Measurements from ENCODE around the gene CXCL1. TPM values are rescaled to one million over a fixed set of nuclear protein-coding genes. Genes with fewer than 3 reads are reported as not detected.

Gene CXCL1
- total RNA-seq, 1 donor from 2014 or later = not detected

DNA sequence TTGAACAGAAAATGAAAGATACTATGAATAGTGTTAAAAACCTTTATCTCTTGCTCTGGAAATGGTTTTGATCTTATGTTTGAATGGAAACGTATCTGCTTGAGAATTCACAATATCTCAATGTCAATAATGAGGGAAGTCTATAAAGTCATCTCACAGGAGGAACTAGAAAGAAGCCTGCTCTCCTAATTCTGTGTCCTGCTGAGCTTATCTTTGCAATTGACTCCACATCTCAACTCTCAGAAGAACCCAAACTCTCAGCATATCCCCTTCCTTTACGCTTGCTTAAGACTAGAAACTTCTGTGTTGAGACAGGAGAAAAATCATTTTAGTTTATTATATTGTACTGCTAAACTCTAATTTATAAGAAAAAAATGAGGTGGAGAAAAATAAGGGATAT, 24.4 kb upstream of the CXCL1 start:
- Mint-ChIP-seq H3K9me3 (no peaks in the 10 kb centered on the region), H3K27me3 (ENCODE audit: low read depth) (peaks cover 14% of the 10 kb centered on the region), H3K4me3 (no peak overlapping the region), H3K27ac (ENCODE audit: unreplicated experiment) (no peak overlapping the region), H3K4me1 (no peaks in the 10 kb centered on the region), H3K36me3 (ENCODE audit: low read depth) (no peaks in the 10 kb centered on the region)
- TF ChIP-seq, protein P1, sequence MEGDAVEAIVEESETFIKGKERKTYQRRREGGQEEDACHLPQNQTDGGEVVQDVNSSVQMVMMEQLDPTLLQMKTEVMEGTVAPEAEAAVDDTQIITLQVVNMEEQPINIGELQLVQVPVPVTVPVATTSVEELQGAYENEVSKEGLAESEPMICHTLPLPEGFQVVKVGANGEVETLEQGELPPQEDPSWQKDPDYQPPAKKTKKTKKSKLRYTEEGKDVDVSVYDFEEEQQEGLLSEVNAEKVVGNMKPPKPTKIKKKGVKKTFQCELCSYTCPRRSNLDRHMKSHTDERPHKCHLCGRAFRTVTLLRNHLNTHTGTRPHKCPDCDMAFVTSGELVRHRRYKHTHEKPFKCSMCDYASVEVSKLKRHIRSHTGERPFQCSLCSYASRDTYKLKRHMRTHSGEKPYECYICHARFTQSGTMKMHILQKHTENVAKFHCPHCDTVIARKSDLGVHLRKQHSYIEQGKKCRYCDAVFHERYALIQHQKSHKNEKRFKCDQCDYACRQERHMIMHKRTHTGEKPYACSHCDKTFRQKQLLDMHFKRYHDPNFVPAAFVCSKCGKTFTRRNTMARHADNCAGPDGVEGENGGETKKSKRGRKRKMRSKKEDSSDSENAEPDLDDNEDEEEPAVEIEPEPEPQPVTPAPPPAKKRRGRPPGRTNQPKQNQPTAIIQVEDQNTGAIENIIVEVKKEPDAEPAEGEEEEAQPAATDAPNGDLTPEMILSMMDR (conservative IDR thresholded peaks at IDR 0.05) = no peak
- no peak for DNase-seq (ENCODE audit: low read depth, low spot score)

DNA sequence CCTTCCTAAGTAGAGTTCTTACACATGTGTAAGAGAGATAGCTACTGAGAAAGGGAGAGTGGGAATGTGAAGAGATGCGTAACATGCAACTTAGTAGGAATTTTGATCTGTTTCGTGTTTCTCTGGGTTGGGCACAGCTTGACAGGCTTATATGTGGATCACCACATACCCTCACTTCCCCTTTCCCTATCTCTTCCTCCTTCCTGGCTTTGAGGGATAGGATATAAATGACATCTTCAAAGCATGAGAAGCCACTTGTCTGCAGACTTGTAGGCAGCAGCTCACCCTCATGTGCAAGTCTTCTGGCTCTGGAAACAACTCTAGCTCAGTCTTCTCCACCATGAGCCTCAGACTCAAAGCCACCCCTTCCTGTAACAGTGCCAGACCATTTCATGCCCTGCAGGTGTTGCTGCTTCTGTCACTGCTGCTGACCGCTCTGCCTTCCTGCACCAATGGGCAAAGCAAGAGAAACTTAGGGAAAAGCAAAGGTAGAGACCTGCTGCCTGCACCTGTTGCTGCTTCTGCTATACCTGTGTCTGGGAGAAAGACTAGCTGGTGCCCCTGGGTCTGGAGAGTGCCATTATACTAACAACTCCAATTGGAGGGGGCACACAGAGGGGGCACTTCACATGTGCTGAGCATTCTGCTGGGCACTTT, 21.5 kb upstream of the CXCL1 start:
- Mint-ChIP-seq H3K27ac (ENCODE audit: unreplicated experiment) (no peak overlapping the region), H3K36me3 (ENCODE audit: low read depth) (no peaks in the 10 kb centered on the region), H3K9me3 (no peaks in the 10 kb centered on the region), H3K27me3 (ENCODE audit: low read depth) (peaks cover 15% of the 10 kb centered on the region), H3K4me1 (no peaks in the 10 kb centered on the region), H3K4me3 (no peak overlapping the region)
- TF ChIP-seq, protein P1 (conservative IDR thresholded peaks at IDR 0.05) = no peak
- no peak for DNase-seq (ENCODE audit: low read depth, low spot score)

DNA sequence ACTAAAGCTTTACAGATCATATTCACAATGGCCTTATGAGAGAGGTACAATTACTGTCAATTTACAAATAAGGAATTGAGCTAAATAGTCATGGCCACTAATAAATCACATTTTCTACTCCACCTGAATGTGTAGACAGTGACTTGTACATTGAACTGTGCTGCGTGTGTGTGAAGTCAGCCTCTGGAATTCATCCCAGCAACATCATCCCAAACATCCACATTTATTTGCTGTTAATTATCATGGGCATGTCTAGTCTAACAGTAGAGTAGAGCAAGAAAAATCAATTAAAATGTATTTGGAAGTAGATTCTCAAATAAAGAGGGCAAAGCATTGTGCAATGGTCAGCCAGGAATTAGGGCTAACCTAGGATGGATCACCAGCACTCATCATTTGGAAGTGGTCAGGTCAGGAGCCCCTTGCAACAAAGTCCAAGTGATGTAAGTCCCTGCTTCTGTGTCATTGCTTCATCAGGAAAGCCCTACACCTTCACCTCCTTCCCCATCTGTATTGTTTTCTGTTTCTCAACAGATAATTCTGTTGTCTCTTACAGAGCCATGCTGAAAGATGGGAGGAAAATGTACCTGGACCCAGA, 20.9 kb upstream of the CXCL1 start:
- no peak for DNase-seq (ENCODE audit: low read depth, low spot score)
- peaks cover 12% of the 10 kb centered on the region for H3K27me3 Mint-ChIP-seq (ENCODE audit: low read depth)
- H3K4me3 Mint-ChIP-seq = no peak overlapping the region
- H3K27ac Mint-ChIP-seq (ENCODE audit: unreplicated experiment) = no peak overlapping the region
- H3K4me1 Mint-ChIP-seq = no peaks in the 10 kb centered on the region
- H3K36me3 Mint-ChIP-seq (ENCODE audit: low read depth) = no peaks in the 10 kb centered on the region
- TF ChIP-seq, protein P1 (conservative IDR thresholded peaks at IDR 0.05) = no peak
- H3K9me3 Mint-ChIP-seq = no peaks in the 10 kb centered on the region

DNA sequence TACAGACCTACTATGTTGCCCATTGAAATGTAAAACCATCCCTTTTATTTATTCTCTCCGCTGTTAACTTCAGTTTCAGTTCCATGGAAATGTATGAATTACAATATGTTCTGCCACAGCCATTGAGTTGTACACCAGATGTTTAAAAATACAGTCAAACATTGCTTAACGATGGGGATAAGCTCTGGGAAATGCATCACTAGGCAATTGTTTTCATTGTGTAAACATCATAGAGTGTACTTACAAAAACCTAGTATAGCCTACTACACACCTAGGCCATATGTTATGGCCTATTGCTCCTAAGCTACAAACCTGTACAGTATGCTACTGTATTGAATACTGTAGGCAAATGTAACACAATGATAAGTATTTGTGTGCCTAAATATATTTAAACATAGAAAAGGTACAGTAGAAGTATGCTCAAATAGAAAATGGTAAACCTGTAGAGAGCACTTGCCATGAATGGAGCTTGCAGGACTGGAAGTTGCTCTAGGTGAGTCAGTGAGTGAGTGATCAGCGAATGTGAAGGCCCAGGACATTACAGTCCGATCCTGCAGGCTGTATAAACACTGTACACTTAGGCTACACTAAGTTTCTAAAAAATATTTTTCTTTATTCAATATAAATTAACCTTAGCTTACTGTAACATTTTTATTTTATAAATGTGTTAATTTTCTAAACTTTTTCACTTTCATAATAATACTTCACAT, 18.8 kb upstream of the CXCL1 start:
- H3K27ac Mint-ChIP-seq (ENCODE audit: unreplicated experiment) = no peak overlapping the region
- H3K36me3 Mint-ChIP-seq (ENCODE audit: low read depth) = no peaks in the 10 kb centered on the region
- H3K27me3 Mint-ChIP-seq (ENCODE audit: low read depth) = peaks cover 20% of the 10 kb centered on the region
- no peak overlapping the region for H3K4me3 Mint-ChIP-seq
- DNase-seq (ENCODE audit: low read depth, low spot score) = no peak
- no peaks in the 10 kb centered on the region for H3K9me3 Mint-ChIP-seq
- TF ChIP-seq, protein P1 (conservative IDR thresholded peaks at IDR 0.05) = no peak
- no peaks in the 10 kb centered on the region for H3K4me1 Mint-ChIP-seq

DNA sequence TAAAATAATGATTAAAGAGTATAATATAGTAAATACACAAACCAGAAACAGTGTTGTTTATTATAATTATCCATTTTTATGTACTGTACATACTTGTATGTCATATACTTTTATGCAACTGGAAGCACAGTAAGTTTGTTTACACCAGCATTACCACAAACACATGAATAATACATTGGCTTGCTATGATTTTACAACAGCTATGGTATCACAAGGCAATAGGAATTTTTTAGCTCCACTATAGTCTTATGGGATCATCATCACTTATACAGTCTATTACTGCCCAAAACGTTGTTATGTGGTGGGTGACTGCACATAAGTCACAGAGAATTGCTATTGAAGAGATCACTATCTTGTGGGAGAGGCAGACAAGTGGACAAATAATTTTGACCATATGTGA, 17.9 kb upstream of the CXCL1 start:
- no peak for DNase-seq (ENCODE audit: low read depth, low spot score)
- Mint-ChIP-seq H3K27me3 (ENCODE audit: low read depth) (peaks cover 17% of the 10 kb centered on the region), H3K27ac (ENCODE audit: unreplicated experiment) (no peak overlapping the region), H3K36me3 (ENCODE audit: low read depth) (no peaks in the 10 kb centered on the region), H3K4me1 (no peaks in the 10 kb centered on the region), H3K9me3 (no peaks in the 10 kb centered on the region), H3K4me3 (no peak overlapping the region)
- TF ChIP-seq, protein P1 (conservative IDR thresholded peaks at IDR 0.05) = no peak

Data from neural crest cell (in vitro differentiated cells).